HepG2 (cell line): Measurements from ENCODE around the gene ACOXL. TPM values are rescaled to one million over a fixed set of nuclear protein-coding genes. Genes with fewer than 3 reads are reported as not detected.

Experiments
- GATAD2A ChIP-seq: IDR thresholded peaks from 2 replicates; pipeline ENCODE4 v1.6.1; 2016
- MNT ChIP-seq: fragments of 450-650 bp; IDR thresholded peaks from 2 replicates; pipeline ENCODE4 v1.6.1; 2016
- NR2F1 ChIP-seq, 2 experiments: fragments of 450-650 bp in 1 of 2; formaldehyde crosslinking in 1 of 2; IDR thresholded peaks; 2 replicates each; pipeline versions ENCODE4 v1.5.0 to v1.6.1; 2016 to 2020; ENCODE audit warnings: mild to moderate bottlenecking in 1 of 2, missing compliant biosample characterization in 1 of 2, missing genetic modification reagents in 1 of 2, moderate library complexity in 1 of 2
- POLR2AphosphoS5 ChIP-seq: IDR thresholded peaks from 2 replicates; pipeline ENCODE4 v1.6.1; 2012; ENCODE audit warnings: low read depth, low read length
- XBP1 ChIP-seq: sonication (generic); formaldehyde crosslinking; IDR thresholded peaks from 2 replicates; pipeline ENCODE4 v1.5.0; 2020; ENCODE audit warnings: missing genetic modification reagents
- ZNF224 ChIP-seq: sonication (generic); formaldehyde crosslinking; IDR thresholded peaks from 2 replicates; pipeline ENCODE4 v1.5.0; 2020; ENCODE audit warnings: mild to moderate bottlenecking, missing genetic modification reagents
- ZNF629 ChIP-seq: sonication (generic); formaldehyde crosslinking; conservative IDR thresholded peaks from 2 replicates; pipeline ENCODE4 v1.5.0; 2020; ENCODE audit warnings: missing genetic modification reagents
- polyA plus RNA-seq, 8 experiments: library from polyadenylated mRNA; depleted of rRNA in 3 of 8; stranded (reverse) in 7 of 8; unstranded in 1 of 8; fragments of >200 nt; fragmentation: Illumina TruSeq in 4 of 8; extraction: Trizol in 4 of 8; gene quantifications; 2 replicates each; pipeline versions ENCODE4 v1.2.1 to v1.2.3, GENCODE V29; 2011 to 2016; ENCODE audit warnings: low read depth in 4 of 8, missing spikeins in 1 of 8, mixed read lengths in 1 of 8; ENCODE audit not compliant: insufficient read depth in 1 of 8
- total RNA-seq, 5 experiments: library from RNA; depleted of rRNA; stranded (reverse); fragments of >200 nt; fragmentation: Illumina TruSeq; extraction: Trizol; gene quantifications; 2 replicates each; pipeline ENCODE4 v1.2.3, GENCODE V29; 2016; ENCODE audit warnings: low read depth in 1 of 5
- TF ChIP-seq, protein P1 (sequence below): sonication (generic); formaldehyde crosslinking; IDR thresholded peaks from 2 replicates; pipeline ENCODE4 v1.5.1; 2020; ENCODE audit warnings: mild to moderate bottlenecking, missing genetic modification reagents, moderate library complexity
- TF ChIP-seq, protein P2 (sequence below): sonication (generic); formaldehyde crosslinking; IDR thresholded peaks from 2 replicates; pipeline ENCODE4 v1.5.0; 2020; ENCODE audit warnings: missing genetic modification reagents, mild to moderate bottlenecking, borderline replicate concordance
- TF ChIP-seq, protein P3 (sequence below): sonication (generic); formaldehyde crosslinking; IDR thresholded peaks from 2 replicates; pipeline ENCODE4 v1.5.0; 2020; ENCODE audit warnings: mild to moderate bottlenecking, missing genetic modification reagents

The ACOXL gene
- total and polyA plus RNA-seq, 2 of the 13 experiments (the other 11 are each of a cell fraction or from before 2014, with no cell fraction given): not detected

DNA sequence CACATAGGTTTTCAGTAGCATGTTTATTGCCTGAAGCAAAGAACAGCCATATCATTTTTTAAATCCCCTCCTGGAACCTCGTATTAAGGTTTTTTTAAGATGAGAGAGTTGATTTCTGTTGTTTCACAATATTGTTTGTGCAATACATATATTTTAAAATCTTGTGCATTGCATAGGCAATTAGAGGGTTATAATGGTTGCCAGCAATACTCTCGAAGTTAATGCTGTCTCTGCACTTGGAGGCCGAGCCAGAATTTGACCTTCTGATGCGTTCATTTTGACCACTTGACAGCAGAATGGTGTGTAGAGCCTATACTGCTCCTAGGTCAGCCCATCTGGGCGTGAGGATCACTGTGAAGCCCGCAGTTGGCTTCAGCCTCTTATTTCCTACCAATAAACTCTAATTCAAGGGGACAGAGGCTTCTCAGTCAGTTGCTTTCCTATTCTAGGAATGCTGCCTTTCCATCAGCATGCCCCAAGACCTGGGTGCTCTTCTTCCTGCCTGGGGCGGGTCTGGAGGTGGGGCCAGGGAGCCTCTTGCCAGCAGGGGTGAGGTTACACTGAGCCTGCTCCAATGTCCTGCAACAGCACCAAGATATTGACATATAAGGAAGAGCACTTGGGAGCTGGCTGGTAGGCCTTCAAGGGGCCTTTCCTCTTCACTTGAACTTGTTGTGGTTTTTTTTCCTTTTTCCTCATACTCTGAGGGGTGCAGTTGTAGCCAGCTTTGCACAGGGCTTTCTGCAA is 297.0 kb downstream of the ACOXL start (continued):
- TF ChIP-seq, protein P1, sequence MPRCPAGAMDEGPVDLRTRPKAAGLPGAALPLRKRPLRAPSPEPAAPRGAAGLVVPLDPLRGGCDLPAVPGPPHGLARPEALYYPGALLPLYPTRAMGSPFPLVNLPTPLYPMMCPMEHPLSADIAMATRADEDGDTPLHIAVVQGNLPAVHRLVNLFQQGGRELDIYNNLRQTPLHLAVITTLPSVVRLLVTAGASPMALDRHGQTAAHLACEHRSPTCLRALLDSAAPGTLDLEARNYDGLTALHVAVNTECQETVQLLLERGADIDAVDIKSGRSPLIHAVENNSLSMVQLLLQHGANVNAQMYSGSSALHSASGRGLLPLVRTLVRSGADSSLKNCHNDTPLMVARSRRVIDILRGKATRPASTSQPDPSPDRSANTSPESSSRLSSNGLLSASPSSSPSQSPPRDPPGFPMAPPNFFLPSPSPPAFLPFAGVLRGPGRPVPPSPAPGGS (CRISPR knock-in tag): no peak
- TF ChIP-seq ZNF629 (CRISPR knock-in tag) (no peak), ZNF224 (CRISPR knock-in tag) (no peak), GATAD2A (CRISPR knock-in tag) (no peak), POLR2AphosphoS5 (no peak), NR2F1 (CRISPR knock-in tag; IDR thresholded peaks at IDR 0.05) (no peak), XBP1 (CRISPR knock-in tag) (no peak), MNT (no peak)
- TF ChIP-seq, protein P2, sequence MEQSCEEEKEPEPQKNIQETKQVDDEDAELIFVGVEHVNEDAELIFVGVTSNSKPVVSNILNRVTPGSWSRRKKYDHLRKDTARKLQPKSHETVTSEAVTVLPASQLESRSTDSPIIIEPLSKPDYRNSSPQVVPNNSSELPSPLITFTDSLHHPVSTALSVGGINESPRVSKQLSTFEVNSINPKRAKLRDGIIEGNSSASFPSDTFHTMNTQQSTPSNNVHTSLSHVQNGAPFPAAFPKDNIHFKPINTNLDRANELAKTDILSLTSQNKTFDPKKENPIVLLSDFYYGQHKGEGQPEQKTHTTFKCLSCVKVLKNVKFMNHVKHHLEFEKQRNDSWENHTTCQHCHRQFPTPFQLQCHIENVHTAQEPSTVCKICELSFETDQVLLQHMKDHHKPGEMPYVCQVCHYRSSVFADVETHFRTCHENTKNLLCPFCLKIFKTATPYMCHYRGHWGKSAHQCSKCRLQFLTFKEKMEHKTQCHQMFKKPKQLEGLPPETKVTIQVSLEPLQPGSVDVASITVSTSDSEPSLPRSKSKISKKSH (CRISPR knock-in tag): no peak
- TF ChIP-seq, protein P3, sequence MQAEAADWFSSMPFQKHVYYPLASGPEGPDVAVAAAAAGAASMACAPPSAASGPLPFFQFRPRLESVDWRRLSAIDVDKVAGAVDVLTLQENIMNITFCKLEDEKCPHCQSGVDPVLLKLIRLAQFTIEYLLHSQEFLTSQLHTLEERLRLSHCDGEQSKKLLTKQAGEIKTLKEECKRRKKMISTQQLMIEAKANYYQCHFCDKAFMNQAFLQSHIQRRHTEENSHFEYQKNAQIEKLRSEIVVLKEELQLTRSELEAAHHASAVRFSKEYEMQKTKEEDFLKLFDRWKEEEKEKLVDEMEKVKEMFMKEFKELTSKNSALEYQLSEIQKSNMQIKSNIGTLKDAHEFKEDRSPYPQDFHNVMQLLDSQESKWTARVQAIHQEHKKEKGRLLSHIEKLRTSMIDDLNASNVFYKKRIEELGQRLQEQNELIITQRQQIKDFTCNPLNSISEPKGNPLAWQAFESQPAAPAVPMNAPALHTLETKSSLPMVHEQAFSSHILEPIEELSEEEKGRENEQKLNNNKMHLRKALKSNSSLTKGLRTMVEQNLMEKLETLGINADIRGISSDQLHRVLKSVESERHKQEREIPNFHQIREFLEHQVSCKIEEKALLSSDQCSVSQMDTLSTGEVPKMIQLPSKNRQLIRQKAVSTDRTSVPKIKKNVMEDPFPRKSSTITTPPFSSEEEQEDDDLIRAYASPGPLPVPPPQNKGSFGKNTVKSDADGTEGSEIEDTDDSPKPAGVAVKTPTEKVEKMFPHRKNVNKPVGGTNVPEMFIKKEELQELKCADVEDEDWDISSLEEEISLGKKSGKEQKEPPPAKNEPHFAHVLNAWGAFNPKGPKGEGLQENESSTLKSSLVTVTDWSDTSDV: no peak
